Ishikawa (cell line): Measurements from ENCODE around the gene POF1B.
A peak's percentile ranks its signal among the peaks of the same experiment; 100 is the strongest.

ENCODE experiments used
- EP300 ChIP-seq: IDR thresholded peaks from 2 replicates; pipeline ENCODE4 v1.6.1; 2012; ENCODE audit warnings: borderline replicate concordance
- MAX ChIP-seq: IDR thresholded peaks from 2 replicates; pipeline ENCODE4 v1.6.1; 2012
- TAF1 ChIP-seq: IDR thresholded peaks from 2 replicates; pipeline ENCODE4 v1.6.1; 2012; ENCODE audit warnings: low read depth, mild to moderate bottlenecking

- TF ChIP-seq EP300 (no peak), MAX (peak; percentile 30; the same call in 1 of the 2 replicates), TAF1 (no peak)
Observed at GRCh38 chrX:85243761-85244449, 135.6 kb downstream of the POF1B start, which contains the start of the genes SATL1 and ZNF711.
